Panc1 (cell line): Measurements from ENCODE around the gene RHEBL1. TPM values are rescaled to one million over a fixed set of nuclear protein-coding genes. Genes with fewer than 3 reads are reported as not detected.

Experiments
- ATAC-seq: fragments of 200-7000 bp; cut with Tn5 transposase; 2 replicates; pipeline ENCODE4 v1.9.1; 2020; ENCODE audit warnings: mild to moderate bottlenecking, moderate library complexity
- BruUV-seq: library from RNA; stranded (reverse); fragments of 400-500 nt; replicated peaks from 2 replicates; lab custom pipeline; 2021; lab: Mats Ljungman, UMichigan
- CTCF ChIA-PET: fragments of 300-600 bp; sonication (Branson Sonifier 250); formaldehyde crosslinking; loops from one replicate; lab custom pipeline; 2022; ENCODE audit warnings: antibody characterized with exemption; lab: Charles Lee
- POLR2A ChIA-PET: fragments of 300-600 bp; sonication (Branson Sonifier 250); formaldehyde crosslinking; loops from one replicate; lab custom pipeline; 2022; ENCODE audit warnings: antibody characterized with exemption; lab: Charles Lee
- DNase-seq: peaks from one replicate; pipeline ENCODE4 v3.0.0-alpha.2; 2010; ENCODE audit warnings: low read depth, low spot score
- H3K27ac ChIP-seq: 2 replicates; pipeline ENCODE4 v1.5.1; 2011; ENCODE audit warnings: mild to moderate bottlenecking, low read length, inconsistent platforms
- H3K27me3 ChIP-seq: fragments of 200-500 bp; sonication (Bioruptor generic); 2 replicates; pipeline ENCODE4 v1.6.0; 2014; ENCODE audit warnings: low read length, inconsistent platforms; ENCODE audit not compliant: control insufficient read depth, insufficient read depth
- H3K36me3 ChIP-seq: fragments of 200-500 bp; sonication (Bioruptor generic); 2 replicates; pipeline ENCODE4 v1.5.1; 2014; ENCODE audit warnings: inconsistent platforms, mild to moderate bottlenecking, low read length, moderate library complexity; ENCODE audit not compliant: control insufficient read depth, insufficient read depth
- H3K4me1 ChIP-seq: 2 replicates; pipeline ENCODE4 v1.5.1; 2011; ENCODE audit warnings: inconsistent platforms, mild to moderate bottlenecking, low read length, moderate library complexity; ENCODE audit not compliant: control insufficient read depth, insufficient read depth
- H3K4me3 ChIP-seq, 2 experiments: 2 replicates each; pipeline ENCODE4 v1.5.1; 2011 to 2012; ENCODE audit warnings: low read depth in 2 of 2, low read length in 2 of 2, mild to moderate bottlenecking in 2 of 2, inconsistent platforms in 1 of 2, moderate library complexity in 1 of 2
- H3K9me3 ChIP-seq: fragments of 200-500 bp; sonication (Bioruptor generic); 2 replicates; pipeline ENCODE4 v1.5.1; 2014; ENCODE audit warnings: low read depth, mild to moderate bottlenecking, inconsistent platforms, low read length, moderate library complexity; ENCODE audit not compliant: control insufficient read depth, insufficient read depth
- CTCF ChIP-seq: fragments of 450-650 bp; IDR thresholded peaks from 2 replicates; pipeline ENCODE4 v1.5.1; 2017; ENCODE audit warnings: mild to moderate bottlenecking
- POLR2AphosphoS5 ChIP-seq: IDR thresholded peaks from 2 replicates; pipeline ENCODE4 v1.6.1; 2012; ENCODE audit warnings: mild to moderate bottlenecking, low read depth, low read length, moderate library complexity
- REST ChIP-seq, 2 experiments: IDR thresholded peaks; 2 replicates each; pipeline ENCODE4 v1.6.1; 2011 to 2012; ENCODE audit warnings: low read depth in 2 of 2, control low read depth in 1 of 2, low read length in 1 of 2, mild to moderate bottlenecking in 1 of 2, moderate library complexity in 1 of 2; ENCODE audit not compliant: insufficient read depth in 1 of 2
- SIN3A ChIP-seq: IDR thresholded peaks from 2 replicates; pipeline ENCODE4 v1.6.1; 2012; ENCODE audit warnings: low read depth, mild to moderate bottlenecking, low read length, moderate library complexity, borderline replicate concordance; ENCODE audit not compliant: insufficient read depth
- TCF7L2 ChIP-seq: IDR thresholded peaks from 2 replicates; pipeline ENCODE4 v1.6.1; 2011; ENCODE audit warnings: mild to moderate bottlenecking, low read depth, low read length, inconsistent platforms
- in situ Hi-C: cut with HindIII; loops from 2 replicates; pipeline ENCODE4 v1.10.0; 2016; ENCODE audit warnings: low sequenced_read_pairs, low pct_unique_long_range_greater_than_20kb
- intact Hi-C: fragments of 100-400 bp; cut with micrococcal nuclease; formaldehyde crosslinking; loops from one replicate; pipeline ENCODE4 v1.10.0; 2022; ENCODE audit not compliant: unreplicated experiment
- total RNA-seq: library from RNA; stranded (reverse); gene quantifications from one replicate; pipeline ENCODE4 v1.2.1, GENCODE V29; 2021; ENCODE audit not compliant: unreplicated experiment

Gene RHEBL1
- total RNA-seq, 1 experiment from 2014 or later: 4.7 TPM

- TF ChIP-seq POLR2AphosphoS5 (no peak), CTCF (no peak), SIN3A (no peak), REST (IDR thresholded peaks at IDR 0.05; ENCODE audit: insufficient read depth in 1 of 2, low read depth in 2 of 2, low read length in 1 of 2) (no peak), TCF7L2 (no peak)
- Histone ChIP-seq H3K27me3 (no peaks in the 10 kb centered on the region), H3K4me1 (peaks cover 28% of the 10 kb centered on the region), H3K9me3 (no peaks in the 10 kb centered on the region), H3K27ac (no peak overlapping the region), H3K4me3 (no peak overlapping the region), H3K36me3 (peaks cover 26% of the 10 kb centered on the region)
- ChIA-PET CTCF (no interaction called here), POLR2A (no interaction called here)
- ATAC-seq (no peak), DNase-seq (no peak)
- in situ Hi-C loops (no loop called here), intact Hi-C loops (no loop called here)
- BruUV-seq: no TSS peak
These were observed 15.7 kb downstream of the RHEBL1 start for GRCh38 chr12:49054096-49054495.

GRCh38 chr12:49052451-49053208 is 17.1 kb downstream of the RHEBL1 start:
- POLR2A ChIA-PET: no interaction called here
- H3K27ac ChIP-seq: no peak overlapping the region
- no peak for ATAC-seq
- H3K4me3 ChIP-seq: no peak overlapping the region
- peaks cover 22% of the 10 kb centered on the region for H3K4me1 ChIP-seq
- CTCF ChIA-PET: no interaction called here
- H3K9me3 ChIP-seq: no peaks in the 10 kb centered on the region
- DNase-seq: no peak
- H3K36me3 ChIP-seq: peaks cover 34% of the 10 kb centered on the region
- H3K27me3 ChIP-seq: no peaks in the 10 kb centered on the region
- intact Hi-C loops: no loop called here
- in situ Hi-C loops: no loop called here
- BruUV-seq: TSS peak; percentile 16
- TF ChIP-seq SIN3A (no peak), REST (IDR thresholded peaks at IDR 0.05; ENCODE audit: insufficient read depth in 1 of 2, low read depth in 2 of 2, low read length in 1 of 2) (no peak), TCF7L2 (no peak), CTCF (no peak), POLR2AphosphoS5 (no peak)
